IMR-90 (cell line): ENCODE measurements around the gene KRT79. TPM values are rescaled to one million over a fixed set of nuclear protein-coding genes. Genes with fewer than 3 reads are reported as not detected.

Experiments
- ATAC-seq: fragments of 200-7000 bp; cut with Tn5 transposase; 2 replicates; pipeline ENCODE4 v1.9.1; 2020; ENCODE audit warnings: low read depth, mild to moderate bottlenecking, moderate library complexity
- BruUV-seq: library from RNA; stranded (reverse); fragments of 400-500 nt; replicated peaks from 2 replicates; lab custom pipeline; 2021; lab: Mats Ljungman, UMichigan
- CTCF ChIA-PET: fragments of 300-600 bp; formaldehyde crosslinking; extraction: SDS; loops from one replicate; lab custom pipeline; 2021; ENCODE audit warnings: antibody characterized with exemption; lab: Yijun Ruan, JAX
- POLR2A ChIA-PET: fragments of 300-600 bp; sonication (Branson Sonifier 250); formaldehyde crosslinking; loops from one replicate; lab custom pipeline; 2022; ENCODE audit warnings: antibody characterized with exemption; ENCODE audit not compliant: unreplicated experiment; lab: Charles Lee
- DNase-seq: peaks from one replicate; pipeline ENCODE4 v3.0.0; 2013
- H2AFZ ChIP-seq: replicated peaks from 2 replicates; pipeline ENCODE3; 2013; ENCODE audit warnings: low read length, mild to moderate bottlenecking; ENCODE audit not compliant: poor library complexity
- H2AK5ac ChIP-seq: 2 replicates; pipeline ENCODE4 v1.6.1; 2013; ENCODE audit warnings: low read depth, low read length, inconsistent platforms
- H2AK9ac ChIP-seq: replicated peaks from 2 replicates; pipeline ENCODE3; 2013; ENCODE audit warnings: mild to moderate bottlenecking, low read depth, low read length, moderate library complexity; ENCODE audit not compliant: poor library complexity
- H2BK120ac ChIP-seq: 2 replicates; pipeline ENCODE4 v1.6.1; 2013; ENCODE audit warnings: low read depth, low read length, inconsistent platforms
- H2BK15ac ChIP-seq: 3 replicates; pipeline ENCODE4 v1.6.1; 2013; ENCODE audit warnings: low read depth, low read length, inconsistent platforms
- H2BK20ac ChIP-seq: 2 replicates; pipeline ENCODE4 v1.6.1; 2013; ENCODE audit warnings: low read depth, mild to moderate bottlenecking, inconsistent platforms, low read length, moderate library complexity
- H2BK5ac ChIP-seq: 2 replicates; pipeline ENCODE4 v1.6.1; 2013; ENCODE audit warnings: mild to moderate bottlenecking, low read depth, low read length, inconsistent platforms; ENCODE audit not compliant: poor library complexity, severe bottlenecking
- H3K14ac ChIP-seq: replicated peaks from 2 replicates; pipeline ENCODE4 v1.6.1; 2013; ENCODE audit warnings: low read depth, low read length, inconsistent platforms
- H3K18ac ChIP-seq: 2 replicates; pipeline ENCODE4 v1.6.1; 2013; ENCODE audit warnings: low read depth, low read length, control low read depth
- H3K23ac ChIP-seq: 2 replicates; pipeline ENCODE4 v1.6.1; 2013; ENCODE audit warnings: low read depth, low read length, inconsistent platforms
- H3K27ac ChIP-seq: 2 replicates; pipeline ENCODE4 v1.5.1; 2013; ENCODE audit warnings: mild to moderate bottlenecking, control low read depth, low read length; ENCODE audit not compliant: insufficient read depth
- H3K27me3 ChIP-seq: 2 replicates; pipeline ENCODE4 v1.6.1; 2013; ENCODE audit warnings: low read length; ENCODE audit not compliant: control insufficient read depth, insufficient read depth
- H3K36me3 ChIP-seq: 2 replicates; pipeline ENCODE4 v1.6.1; 2013; ENCODE audit warnings: low read length, mixed read lengths; ENCODE audit not compliant: control insufficient read depth, insufficient read depth
- H3K4ac ChIP-seq: 2 replicates; pipeline ENCODE4 v1.6.1; 2013; ENCODE audit warnings: low read depth, low read length, inconsistent platforms
- H3K4me1 ChIP-seq: 2 replicates; pipeline ENCODE4 v1.6.1; 2013; ENCODE audit warnings: low read length, mixed read lengths; ENCODE audit not compliant: control insufficient read depth, insufficient read depth
- H3K4me2 ChIP-seq: 2 replicates; pipeline ENCODE4 v1.6.1; 2013; ENCODE audit warnings: low read depth, mild to moderate bottlenecking, control low read depth, low read length, moderate library complexity
- H3K4me3 ChIP-seq: 2 replicates; pipeline ENCODE4 v1.5.1; 2013; ENCODE audit warnings: low read depth, mild to moderate bottlenecking, control low read depth, low read length, moderate library complexity; ENCODE audit not compliant: insufficient read depth
- H3K56ac ChIP-seq: 2 replicates; pipeline ENCODE4 v1.6.1; 2013; ENCODE audit warnings: low read length, inconsistent platforms; ENCODE audit not compliant: insufficient read depth; ENCODE audit errors: extremely low read depth
- H3K79me1 ChIP-seq, 2 experiments: 2 replicates each; pipeline ENCODE4 v1.6.1; 2013; ENCODE audit warnings: low read length in 2 of 2, inconsistent platforms in 1 of 2, low read depth in 1 of 2
- H3K9ac ChIP-seq: 2 replicates; pipeline ENCODE4 v1.6.1; 2013; ENCODE audit warnings: low read depth, low read length, control low read depth
- H3K9me1 ChIP-seq: 2 replicates; pipeline ENCODE4 v1.6.1; 2013; ENCODE audit warnings: low read length, inconsistent platforms; ENCODE audit not compliant: insufficient read depth
- H3K9me3 ChIP-seq: 2 replicates; pipeline ENCODE4 v1.6.1; 2013; ENCODE audit warnings: low read length; ENCODE audit not compliant: control insufficient read depth, insufficient read depth
- H4K20me1 ChIP-seq: 2 replicates; pipeline ENCODE4 v1.6.1; 2013; ENCODE audit warnings: low read length, inconsistent platforms; ENCODE audit not compliant: insufficient read depth
- H4K5ac ChIP-seq: 2 replicates; pipeline ENCODE4 v1.6.1; 2013; ENCODE audit warnings: mild to moderate bottlenecking, low read depth, low read length, control low read depth
- H4K8ac ChIP-seq, 2 experiments: 2 replicates each; pipeline ENCODE4 v1.6.1; 2013; ENCODE audit warnings: low read depth in 2 of 2, low read length in 2 of 2, control low read depth in 1 of 2, inconsistent platforms in 1 of 2
- H4K91ac ChIP-seq: 2 replicates; pipeline ENCODE4 v1.6.1; 2013; ENCODE audit warnings: low read depth, low read length, inconsistent platforms; ENCODE audit not compliant: insufficient read depth
- CHD1 ChIP-seq: IDR thresholded peaks from 2 replicates; pipeline ENCODE4 v1.6.1; 2012; ENCODE audit warnings: low read depth, low read length, improper control_type of control experiment
- ELK1 ChIP-seq: fragments of 150-350 bp; IDR thresholded peaks from 2 replicates; pipeline ENCODE4 v1.6.1; 2016; ENCODE audit warnings: low read depth, mild to moderate bottlenecking, low read length, moderate library complexity, borderline replicate concordance
- RAD21 ChIP-seq: IDR thresholded peaks from 2 replicates; pipeline ENCODE4 v1.6.1; 2012; ENCODE audit warnings: low read length, improper control_type of control experiment
- whole genome bisulfite sequencing, 2 experiments: methylation state at CpG; one replicate each; pipeline versions ENCODE4 v1.1.5 to v1.1.7; 2013; ENCODE audit warnings: missing lambda C conversion rate in 2 of 2; ENCODE audit not compliant: insufficient read length in 1 of 2; ENCODE audit errors: extremely low coverage in 2 of 2; 5-methylcytosine and 5-hydroxymethylcytosine counted together
- dilution Hi-C: fragments of 300-500 bp; cut with HindIII; formaldehyde crosslinking; loops from one replicate; pipeline ENCODE4 v1.14.3; 2018; ENCODE audit warnings: low sequenced_read_pairs; ENCODE audit not compliant: unreplicated experiment
- in situ Hi-C: fragments of 300-500 bp; cut with MboI; formaldehyde crosslinking; loops from 3 replicates; pipeline ENCODE4 v1.14.3; 2019; ENCODE audit warnings: low sequenced_read_pairs, inconsistent platforms, mixed read lengths
- intact Hi-C: fragments of 100-400 bp; cut with micrococcal nuclease; formaldehyde crosslinking; loops from 2 replicates; pipeline ENCODE4 v1.10.0; 2022
- polyA plus RNA-seq, 3 experiments: library from polyadenylated mRNA; depleted of rRNA; stranded (reverse); fragments of >200 nt; gene quantifications; 2 replicates each; pipeline ENCODE4 v1.2.3, GENCODE V29; 2012; ENCODE audit warnings: low replicate concordance in 1 of 3
- total RNA-seq: library from RNA; depleted of rRNA; stranded (reverse); fragments of >200 nt; gene quantifications from 2 replicates; pipeline ENCODE4 v1.2.3, GENCODE V29; 2012

Gene KRT79
- total and polyA plus RNA-seq, 2 of the 4 experiments (the other 2 are of a cell fraction), result under 0.01 to 0.24 TPM

GRCh38 chr12:52772772-52773171, 61.3 kb downstream of the KRT79 start:
- no peak overlapping the region for H3K18ac ChIP-seq
- dilution Hi-C loops, result no loop called here
- no peak overlapping the region for H3K4me3 ChIP-seq
- DNase-seq, result no peak
- no peak overlapping the region for H2AK9ac ChIP-seq
- TF ChIP-seq ELK1, result no peak
- no peak for TF ChIP-seq RAD21
- TF ChIP-seq CHD1, result no peak
- no peak overlapping the region for H3K56ac ChIP-seq
- H4K5ac ChIP-seq, result no peak overlapping the region
- H3K27ac ChIP-seq, result no peak overlapping the region
- H3K14ac ChIP-seq, result no peak overlapping the region
- H3K27me3 ChIP-seq, result peaks cover 28% of the 10 kb centered on the region
- H3K4me1 ChIP-seq, result no peaks in the 10 kb centered on the region
- no peak overlapping the region for H4K8ac ChIP-seq
- CTCF ChIA-PET, result no interaction called here
- POLR2A ChIA-PET, result no interaction called here
- peak overlapping the region; percentile 21 for H2AFZ ChIP-seq
- H3K79me1 ChIP-seq, result no peaks in the 10 kb centered on the region
- intact Hi-C loops, result no loop called here
- no TSS peak for BruUV-seq
- H2BK15ac ChIP-seq, result no peak overlapping the region
- no peak for ATAC-seq
- H3K9ac ChIP-seq, result no peak overlapping the region
- no peak overlapping the region for H3K4me2 ChIP-seq
- H3K36me3 ChIP-seq, result no peaks in the 10 kb centered on the region
- H4K20me1 ChIP-seq, result no peaks in the 10 kb centered on the region
- no peak overlapping the region for H4K91ac ChIP-seq
- no peak overlapping the region for H2BK120ac ChIP-seq
- no peaks in the 10 kb centered on the region for H3K9me3 ChIP-seq
- no peak overlapping the region for H2BK5ac ChIP-seq
- H3K4ac ChIP-seq, result no peak overlapping the region
- WGBS, 2 experiments, result no CpG with 5 or more reads among the region's 3 CpGs
- in situ Hi-C loops, result no loop called here
- no peak overlapping the region for H2AK5ac ChIP-seq
- no peak overlapping the region for H2BK20ac ChIP-seq
- H3K9me1 ChIP-seq, result no peaks in the 10 kb centered on the region
- no peak overlapping the region for H3K23ac ChIP-seq
